ENCODE measurements around the gene REL. TPM values are rescaled to one million over a fixed set of nuclear protein-coding genes. Genes with fewer than 3 reads are reported as not detected.

REL gene
- total RNA-seq, result 2.8 and 3.3 TPM in 2 replicates

DNA sequence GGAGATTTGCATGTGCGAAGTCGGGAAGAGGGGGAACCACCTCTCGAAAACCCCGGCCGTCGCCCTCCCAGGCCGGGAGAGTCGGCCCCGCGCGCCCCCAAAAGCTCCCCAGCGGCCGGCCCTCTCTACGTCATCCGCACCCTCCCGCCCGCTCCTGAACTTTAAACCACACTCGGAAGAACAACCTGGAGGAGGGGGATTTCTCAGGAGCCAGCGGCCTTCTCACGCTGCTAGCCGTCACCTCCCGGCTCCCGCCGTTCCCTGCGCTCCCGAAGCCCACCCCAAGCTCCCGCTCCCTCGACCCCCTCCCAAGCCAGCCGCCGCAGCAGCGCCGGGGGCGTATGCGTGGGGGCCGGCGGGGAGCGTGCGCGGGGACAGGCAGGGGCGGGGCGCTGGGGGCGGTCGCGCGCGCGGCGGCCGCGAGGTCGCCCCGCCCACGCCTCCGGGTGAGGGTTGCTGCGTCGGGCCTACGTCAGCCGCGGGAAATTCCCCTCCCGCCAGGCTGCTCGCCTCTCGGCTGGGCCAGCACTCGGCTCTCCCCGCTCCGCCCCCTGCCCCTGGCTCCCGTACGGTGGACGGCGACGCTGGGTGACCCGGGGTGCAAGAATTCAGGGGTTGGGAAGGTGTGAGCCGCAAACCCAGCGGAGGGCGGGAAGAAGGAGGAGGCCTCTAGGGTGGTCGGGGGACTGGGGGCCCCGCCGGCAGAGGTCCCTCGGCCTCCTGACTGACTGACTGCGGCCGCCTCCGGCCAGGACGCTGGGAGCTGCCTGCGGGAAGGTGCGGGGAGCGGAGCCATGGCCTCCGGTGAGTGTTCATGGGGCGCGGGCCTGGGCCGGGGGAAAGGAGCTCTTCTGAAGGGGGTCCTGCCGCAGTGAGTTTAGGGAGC is at the start of gene REL:
Gene REL, plus strand, starts transcription at position 528 of the 886 bp plus-strand sequence. Its CDS starts 267 bp downstream, at position 795.

Other genes with a start within 250 kb of the REL start
- 12.4 and 16.9 TPM in 2 replicates for gene PAPOLG, start 125.3 kb upstream of the REL start, total RNA-seq
- 26.0 and 32.4 TPM in 2 replicates for gene PEX13, start 136.1 kb downstream of the REL start, total RNA-seq
- 9.6 and 12.4 TPM in 2 replicates for gene PUS10, start 136.7 kb downstream of the REL start, total RNA-seq
- 11.2 and 13.4 TPM in 2 replicates for gene SANBR, start 184.3 kb downstream of the REL start, total RNA-seq